IMR-90 (cell line): ENCODE results near the gene UGT2A2.

Experiments used
- CEBPB ChIP-seq: IDR thresholded peaks from 2 replicates; pipeline ENCODE4 v1.6.1; 2012; ENCODE audit warnings: low read depth, low read length, improper control_type of control experiment
- CHD1 ChIP-seq: IDR thresholded peaks from 2 replicates; pipeline ENCODE4 v1.6.1; 2012; ENCODE audit warnings: low read depth, low read length, improper control_type of control experiment
- CTCF ChIP-seq: conservative IDR thresholded peaks from 2 replicates; pipeline ENCODE4 v1.5.1; 2012; ENCODE audit warnings: mild to moderate bottlenecking, low read depth, low read length, improper control_type of control experiment
- MAZ ChIP-seq: IDR thresholded peaks from 2 replicates; pipeline ENCODE4 v1.6.1; 2012; ENCODE audit warnings: low read depth, mild to moderate bottlenecking, low read length, improper control_type of control experiment, moderate library complexity, borderline replicate concordance
- POLR2A ChIP-seq: IDR thresholded peaks from 2 replicates; pipeline ENCODE4 v1.6.1; 2012; ENCODE audit warnings: mild to moderate bottlenecking, low read depth, low read length
- RAD21 ChIP-seq: IDR thresholded peaks from 2 replicates; pipeline ENCODE4 v1.6.1; 2012; ENCODE audit warnings: low read length, improper control_type of control experiment
- RFX5 ChIP-seq: IDR thresholded peaks from 2 replicates; pipeline ENCODE4 v1.8.0; 2012; ENCODE audit warnings: low read depth, mild to moderate bottlenecking, low read length, moderate library complexity

DNA sequence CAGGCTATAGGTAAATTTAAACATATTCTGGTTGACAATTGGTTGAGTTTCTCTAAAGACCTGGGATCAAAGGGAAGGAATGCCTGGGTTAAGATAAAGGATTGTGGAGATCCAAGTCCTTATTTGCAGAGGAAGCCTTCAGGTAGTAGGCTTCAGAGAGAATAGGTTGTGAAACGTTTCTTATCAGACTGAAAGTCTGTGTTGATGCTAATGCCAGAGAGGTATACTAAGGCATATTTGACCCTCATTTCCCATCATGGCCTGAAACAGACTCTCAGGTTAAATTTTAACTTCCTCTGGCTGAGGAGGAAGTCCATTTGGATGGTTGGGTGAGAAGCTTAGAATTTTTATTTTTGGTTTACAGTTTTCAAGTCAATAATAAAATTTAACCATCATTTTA is 48.1 kb downstream of the UGT2A2 start:
- TF ChIP-seq MAZ (no peak), POLR2A (no peak), CTCF (no peak), RFX5 (no peak), CHD1 (no peak), RAD21 (no peak), CEBPB (no peak)
